GM18526 (cell line): ENCODE measurements around the gene TNFSF10.

ENCODE experiments used
- POLR2A ChIP-seq: IDR thresholded peaks from 3 replicates; pipeline ENCODE4 v1.6.1; 2011; ENCODE audit not compliant: insufficient read length; ENCODE audit errors: extremely low read depth

TNFSF10 gene

DNA sequence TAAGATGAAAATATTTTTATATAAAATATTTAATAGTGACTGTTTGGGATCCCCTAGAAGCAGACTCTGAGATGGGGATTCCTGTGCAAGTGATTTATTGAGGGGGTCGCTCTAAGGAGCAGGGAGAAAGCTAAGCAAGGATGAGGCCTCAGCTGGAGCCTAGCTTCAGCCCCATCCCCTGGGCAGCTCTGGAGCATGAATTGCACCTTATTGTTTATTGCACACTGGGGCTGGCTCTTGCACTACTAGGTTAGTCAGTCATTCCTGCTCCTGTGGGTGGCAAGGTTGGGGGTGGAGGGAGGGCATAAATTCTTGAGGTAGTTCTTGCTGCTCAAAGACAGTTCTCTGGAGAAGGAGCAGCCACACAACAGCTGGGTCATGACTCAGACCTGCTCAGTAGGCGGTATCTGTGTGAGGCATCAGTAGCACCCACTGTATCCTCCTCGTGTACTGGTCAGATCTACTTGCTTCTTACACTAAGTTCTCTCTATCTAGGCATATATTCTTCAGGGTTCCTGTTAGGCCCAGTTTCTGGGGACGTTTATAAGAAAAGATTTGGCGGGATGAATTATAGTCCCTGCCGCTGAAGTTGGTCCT lies 27.2 kb upstream of the TNFSF10 start:
- TF ChIP-seq POLR2A: no peak

DNA sequence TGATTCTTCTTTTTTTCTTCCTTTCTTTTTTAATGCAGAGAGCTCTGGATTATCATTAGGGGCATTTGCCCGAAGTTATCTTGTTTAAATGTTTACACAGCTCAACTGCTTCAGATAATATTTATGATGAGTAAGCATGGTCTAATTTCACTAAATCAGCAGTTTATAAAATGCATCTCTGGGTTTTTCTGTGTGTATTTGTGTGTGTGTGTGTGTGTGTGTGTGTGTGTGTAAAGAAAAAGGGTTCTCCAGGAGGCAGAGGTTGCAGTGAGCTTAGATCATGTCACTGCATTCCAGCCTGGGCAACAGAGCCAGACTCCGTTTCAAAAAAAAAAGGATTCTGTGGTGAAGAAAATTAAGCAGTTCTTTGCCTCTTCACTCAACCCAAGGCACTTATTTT lies 25.9 kb upstream of the TNFSF10 start:
- no peak for TF ChIP-seq POLR2A

DNA sequence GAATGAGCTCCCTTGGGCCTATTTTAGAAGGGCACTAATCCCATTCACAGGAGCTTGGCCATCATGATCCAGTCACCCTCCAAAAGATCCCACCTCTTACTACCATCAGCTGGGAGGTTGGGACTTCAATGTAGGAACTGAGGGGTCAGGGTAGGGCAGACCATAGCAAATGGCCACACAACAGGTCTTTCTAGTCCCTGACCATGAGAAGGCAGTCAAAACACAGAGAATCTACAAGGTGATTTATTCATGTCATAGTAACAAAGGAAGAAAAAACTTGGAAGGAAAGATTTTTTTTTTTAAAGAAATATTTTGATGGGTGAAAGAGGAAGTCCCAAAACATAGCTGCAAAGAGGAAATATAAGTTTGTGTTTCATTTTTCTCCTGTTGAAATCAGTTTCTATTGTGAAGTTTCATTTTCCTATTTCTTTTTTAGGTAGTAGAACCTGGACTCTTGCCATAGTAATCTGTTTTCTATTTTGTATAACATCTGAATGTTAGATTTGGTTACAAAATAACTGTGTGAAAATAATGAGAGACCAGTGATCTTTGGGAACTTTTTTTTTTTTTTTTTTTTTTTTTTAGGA lies 23.5 kb upstream of the TNFSF10 start:
- no peak for TF ChIP-seq POLR2A

GRCh38 chr3:172546105-172546504 lies 22.9 kb upstream of the TNFSF10 start:
- no peak for TF ChIP-seq POLR2A

DNA sequence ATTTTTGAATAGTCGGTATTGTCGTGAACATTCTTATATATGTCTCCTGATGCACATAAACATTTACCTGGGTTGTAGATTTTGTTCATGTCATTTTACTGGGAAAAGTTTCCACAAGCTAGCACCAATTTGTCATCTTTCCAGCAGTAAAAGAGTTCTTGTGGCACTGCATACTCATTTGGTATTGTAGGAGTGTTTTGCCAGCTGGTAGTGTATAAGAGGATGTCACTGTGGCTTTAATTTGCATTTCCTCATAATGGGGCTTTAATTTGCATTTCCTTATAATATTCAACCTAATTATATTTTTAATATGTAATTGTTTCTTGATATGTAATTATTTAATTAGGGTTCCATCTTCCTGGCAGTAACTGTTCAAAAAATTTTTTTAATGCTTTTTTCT lies 21.2 kb upstream of the TNFSF10 start:
- TF ChIP-seq POLR2A: no peak

- TF ChIP-seq POLR2A: no peak
Observed at GRCh38 chr3:172543884-172544283, 20.7 kb upstream of the TNFSF10 start.

DNA sequence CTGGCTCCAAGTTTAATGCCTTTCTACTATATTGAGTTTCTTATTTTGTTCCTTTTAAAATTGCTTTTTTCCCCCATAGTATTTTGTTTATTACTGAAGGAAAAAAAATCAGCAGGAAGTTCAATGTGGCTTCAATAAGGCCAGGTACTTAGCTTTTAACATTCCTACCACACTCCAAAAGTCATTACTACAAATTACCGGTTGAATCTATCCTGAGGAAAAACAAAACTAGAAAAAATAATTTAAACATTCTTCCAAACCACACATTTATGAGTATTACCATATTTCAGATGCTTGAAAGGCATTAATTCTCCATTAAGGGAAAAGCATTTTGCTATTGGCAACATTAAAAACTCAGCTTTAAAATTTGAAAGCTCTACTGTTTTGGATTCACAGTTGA lies 20.2 kb upstream of the TNFSF10 start:
- TF ChIP-seq POLR2A: no peak

DNA sequence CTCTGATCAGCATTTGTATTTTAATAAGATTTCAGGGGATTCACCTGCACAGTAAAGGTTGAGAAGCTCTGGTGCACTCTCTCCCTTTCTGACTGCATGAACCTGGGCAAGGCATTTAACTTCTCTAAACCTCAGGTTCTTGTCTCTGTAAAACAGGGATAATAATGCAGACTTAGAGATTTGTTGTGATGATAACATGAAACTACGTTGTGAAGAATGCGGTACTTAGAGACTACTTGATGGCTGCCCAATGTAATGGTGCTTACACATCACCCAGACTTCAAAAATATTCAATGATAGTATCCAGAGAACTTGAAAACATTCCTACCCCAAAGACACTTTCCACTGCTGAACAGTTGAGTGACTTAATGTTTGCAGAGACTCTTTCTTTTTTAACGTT lies 19.8 kb upstream of the TNFSF10 start:
- no peak for TF ChIP-seq POLR2A

DNA sequence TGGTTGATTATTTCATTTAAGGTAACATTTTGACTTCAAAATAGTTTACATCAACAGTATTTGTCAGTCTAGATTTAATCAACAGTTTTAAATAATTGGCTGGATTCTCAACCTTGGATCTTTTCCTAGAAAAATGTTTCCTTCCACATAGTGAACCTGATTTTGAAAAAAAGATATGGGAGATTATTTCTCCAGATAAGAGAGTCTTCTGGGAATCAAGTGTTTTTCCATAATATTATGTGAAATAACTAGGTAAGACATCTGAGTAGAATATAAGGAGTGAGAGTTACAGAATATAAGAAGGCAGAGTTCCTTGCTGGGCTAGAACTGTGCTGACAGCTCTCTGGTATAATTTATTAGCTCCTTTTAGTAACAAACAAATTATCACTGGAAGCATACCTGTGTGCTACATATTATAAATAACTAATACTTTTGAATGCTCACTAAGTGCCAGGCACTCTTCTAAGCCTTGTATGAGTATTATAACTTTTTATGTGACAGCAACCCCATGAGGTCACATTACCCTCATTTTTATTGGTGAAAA lies 18.8 kb upstream of the TNFSF10 start:
- no peak for TF ChIP-seq POLR2A

GRCh38 chr3:172540049-172540448 lies 16.8 kb upstream of the TNFSF10 start:
- TF ChIP-seq POLR2A: no peak

DNA sequence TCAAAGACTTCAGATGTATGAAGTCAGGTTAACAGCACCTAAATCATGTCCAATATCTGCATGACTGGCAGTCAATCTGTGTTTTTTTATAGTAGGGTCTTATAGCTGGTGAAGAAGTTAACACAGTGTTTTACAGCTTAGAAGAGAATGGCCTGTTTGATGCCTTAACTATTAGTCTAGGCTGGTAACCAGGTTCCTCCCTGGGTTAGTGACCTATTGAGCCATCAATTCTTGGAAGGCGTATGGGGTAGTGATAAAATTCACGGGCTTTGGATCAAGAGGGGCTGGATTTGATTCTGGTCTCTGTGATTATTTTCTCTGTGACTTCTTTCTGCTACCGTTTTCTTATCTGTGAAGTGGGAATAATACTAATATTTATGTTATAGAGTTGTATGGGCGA lies 16.0 kb upstream of the TNFSF10 start:
- no peak for TF ChIP-seq POLR2A

GRCh38 chr3:172538368-172539151 lies 15.3 kb upstream of the TNFSF10 start:
- no peak for TF ChIP-seq POLR2A

- TF ChIP-seq POLR2A: no peak
Observed at GRCh38 chr3:172537507-172538158, 14.4 kb upstream of the TNFSF10 start.

DNA sequence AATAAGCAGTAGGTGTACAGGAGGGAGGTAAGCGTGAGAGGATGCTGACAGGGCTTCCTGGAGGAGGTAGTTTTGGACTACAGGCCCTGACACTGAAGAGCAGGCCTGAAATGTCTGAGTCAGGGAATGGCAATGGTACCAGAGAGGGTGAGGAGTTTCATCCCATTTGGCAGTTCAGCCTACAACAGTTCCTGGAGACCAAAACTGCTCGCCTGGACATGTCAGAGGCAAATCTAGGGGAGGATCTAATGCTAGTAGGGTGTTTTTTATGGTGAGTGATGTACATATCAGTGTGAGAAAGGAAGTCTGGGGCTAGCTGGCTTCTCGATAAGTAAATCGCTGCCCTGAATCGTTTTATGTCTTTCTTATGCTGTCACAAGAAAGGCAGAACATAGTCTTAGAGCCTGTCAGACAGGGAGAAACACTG lies 13.8 kb upstream of the TNFSF10 start:
- no peak for TF ChIP-seq POLR2A

GRCh38 chr3:172536505-172536904 lies 13.3 kb upstream of the TNFSF10 start:
- TF ChIP-seq POLR2A: no peak

DNA sequence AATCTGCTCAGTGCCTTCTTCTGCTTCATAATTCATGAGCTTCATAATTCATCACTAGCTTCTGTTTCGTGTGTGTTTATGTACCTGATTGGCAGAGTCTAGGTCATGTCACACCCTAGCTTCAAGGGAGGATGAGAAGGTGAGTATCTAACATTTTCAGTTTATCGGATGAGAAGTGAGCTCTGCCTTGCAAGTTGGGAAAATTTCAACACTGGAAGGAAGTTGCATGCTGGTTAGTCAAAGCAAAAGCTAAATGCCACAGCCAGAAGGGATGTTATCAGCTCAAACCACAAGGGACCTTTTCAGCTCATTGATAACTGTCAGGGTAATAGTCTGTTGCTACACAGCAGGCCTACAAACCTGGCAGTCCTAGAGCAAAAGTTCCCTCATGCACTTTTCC lies 7.3 kb upstream of the TNFSF10 start:
- TF ChIP-seq POLR2A: no peak
